Esophagus muscularis mucosa (tissue), 4 donors: ENCODE data around the gene OTUD6A. TPM values are rescaled to one million over a fixed set of nuclear protein-coding genes. Genes with fewer than 3 reads are reported as not detected.

Source experiments
- DNase-seq: peaks from one replicate; pipeline ENCODE4 v3.0.0-alpha.2; 2017; ENCODE audit errors: extremely low spot score
- H3K27ac ChIP-seq, 4 donors: fragments of 200-600 bp; sonication (generic); replicated peaks in 1 of 4; 1 replicate in 3 of 4; 2 replicates in 1 of 4; pipeline ENCODE4 v1.5.1; 2016 to 2019; ENCODE audit warnings: mild to moderate bottlenecking in 1 of 4
- H3K27me3 ChIP-seq, 4 donors: fragments of 200-600 bp; sonication (generic); one replicate each; pipeline versions ENCODE4 v1.5.1 to v1.6.0; 2016 to 2019
- H3K36me3 ChIP-seq, 4 donors: fragments of 200-600 bp; sonication (generic); one replicate each; pipeline ENCODE4 v1.5.1; 2016 to 2019
- H3K4me1 ChIP-seq, 4 donors: fragments of 200-600 bp; sonication (generic); one replicate each; pipeline ENCODE4 v1.5.1; 2016 to 2019
- H3K4me3 ChIP-seq, 4 donors: fragments of 200-600 bp; sonication (generic); 1 replicate in 2 of 4; 2 replicates in 2 of 4; pipeline ENCODE4 v1.5.1; 2016 to 2019; ENCODE audit warnings: mild to moderate bottlenecking in 4 of 4, moderate library complexity in 1 of 4
- H3K9me3 ChIP-seq, 4 donors: fragments of 200-600 bp; sonication (generic); 1 replicate in 3 of 4; 2 replicates in 1 of 4; pipeline ENCODE4 v1.5.1; 2016 to 2019
- EP300 ChIP-seq: sonication (generic); formaldehyde crosslinking; IDR thresholded peaks from one replicate; pipeline ENCODE4 v1.6.1; 2017; ENCODE audit warnings: antibody characterized with exemption
- POLR2A ChIP-seq: fragments of 450-650 bp; IDR thresholded peaks from one replicate; pipeline ENCODE4 v1.6.1; 2017; ENCODE audit warnings: antibody characterized with exemption, moderate library complexity, mild to moderate bottlenecking, low read depth
- POLR2AphosphoS5 ChIP-seq, 2 donors: sonication (generic); formaldehyde crosslinking; IDR thresholded peaks; one replicate each; pipeline ENCODE4 v1.6.1; 2017; ENCODE audit warnings: antibody characterized with exemption in 2 of 2
- WGBS: methylation state at CpG from one replicate; pipeline ENCODE4 v1.1.5; 2018; 5-methylcytosine and 5-hydroxymethylcytosine counted together
- intact Hi-C: fragments of 100-400 bp; cut with DNase I; formaldehyde crosslinking; loops from one replicate; pipeline ENCODE4 v1.15.1; 2023
- total RNA-seq, 4 donors: library from RNA; depleted of rRNA; stranded (reverse); fragments of >200 nt; gene quantifications; one replicate each; pipeline versions ENCODE4 v1.1.0 to v1.2.1, GENCODE V29; 2016
- TF ChIP-seq, protein P1 (sequence below), 3 experiments: fragments of 200-600 bp in 2 of 3; fragments of 450-650 bp in 1 of 3; sonication (generic) in 2 of 3; IDR thresholded peaks; one replicate each; pipeline ENCODE4 v1.5.1; 2017 to 2019; ENCODE audit warnings: antibody characterized with exemption in 3 of 3, mild to moderate bottlenecking in 2 of 3, moderate library complexity in 1 of 3

The OTUD6A gene
- total RNA-seq, 4 donors from 2014 or later, result not detected

DNA sequence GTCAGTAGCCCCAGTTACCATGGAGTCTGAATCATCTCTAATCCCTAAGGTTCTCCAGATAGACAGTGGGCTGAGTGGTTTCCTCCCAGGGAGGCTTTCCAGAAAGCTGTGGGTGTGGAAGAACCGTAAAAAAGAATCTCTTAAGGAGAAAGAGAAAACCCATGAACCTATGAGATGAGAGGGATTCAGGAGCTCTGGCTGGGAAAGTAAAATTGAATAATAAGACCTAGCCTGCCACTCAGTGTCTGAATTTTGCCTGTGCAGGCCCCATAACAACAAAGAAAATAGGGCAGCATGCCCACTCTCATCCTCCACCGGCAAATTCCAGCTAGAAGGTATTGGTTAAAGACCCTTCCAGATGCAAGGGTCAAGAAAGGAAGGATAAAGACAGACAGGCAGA is 29.5 kb upstream of the OTUD6A start:
- peaks cover 0 to 4% (median 0%) of the 10 kb centered on the region in 4 donors for H3K36me3 ChIP-seq
- H3K9me3 ChIP-seq, result no peaks in the 10 kb centered on the region
- H3K27ac ChIP-seq, result no peak overlapping the region
- 50% methylated on average over 2 of the region's 2 CpGs for WGBS
- no peak for TF ChIP-seq EP300
- TF ChIP-seq POLR2AphosphoS5 (IDR thresholded peaks at IDR 0.05), result no peak
- TF ChIP-seq, protein P1, sequence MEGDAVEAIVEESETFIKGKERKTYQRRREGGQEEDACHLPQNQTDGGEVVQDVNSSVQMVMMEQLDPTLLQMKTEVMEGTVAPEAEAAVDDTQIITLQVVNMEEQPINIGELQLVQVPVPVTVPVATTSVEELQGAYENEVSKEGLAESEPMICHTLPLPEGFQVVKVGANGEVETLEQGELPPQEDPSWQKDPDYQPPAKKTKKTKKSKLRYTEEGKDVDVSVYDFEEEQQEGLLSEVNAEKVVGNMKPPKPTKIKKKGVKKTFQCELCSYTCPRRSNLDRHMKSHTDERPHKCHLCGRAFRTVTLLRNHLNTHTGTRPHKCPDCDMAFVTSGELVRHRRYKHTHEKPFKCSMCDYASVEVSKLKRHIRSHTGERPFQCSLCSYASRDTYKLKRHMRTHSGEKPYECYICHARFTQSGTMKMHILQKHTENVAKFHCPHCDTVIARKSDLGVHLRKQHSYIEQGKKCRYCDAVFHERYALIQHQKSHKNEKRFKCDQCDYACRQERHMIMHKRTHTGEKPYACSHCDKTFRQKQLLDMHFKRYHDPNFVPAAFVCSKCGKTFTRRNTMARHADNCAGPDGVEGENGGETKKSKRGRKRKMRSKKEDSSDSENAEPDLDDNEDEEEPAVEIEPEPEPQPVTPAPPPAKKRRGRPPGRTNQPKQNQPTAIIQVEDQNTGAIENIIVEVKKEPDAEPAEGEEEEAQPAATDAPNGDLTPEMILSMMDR (IDR thresholded peaks at IDR 0.05), result no peak
- H3K27me3 ChIP-seq, result no peaks in the 10 kb centered on the region
- H3K4me3 ChIP-seq, result no peak overlapping the region
- H3K4me1 ChIP-seq, result peaks cover 0 to 7% (median 3%) of the 10 kb centered on the region in 4 donors
- no peak for DNase-seq
- intact Hi-C loops, result no loop called here

DNA sequence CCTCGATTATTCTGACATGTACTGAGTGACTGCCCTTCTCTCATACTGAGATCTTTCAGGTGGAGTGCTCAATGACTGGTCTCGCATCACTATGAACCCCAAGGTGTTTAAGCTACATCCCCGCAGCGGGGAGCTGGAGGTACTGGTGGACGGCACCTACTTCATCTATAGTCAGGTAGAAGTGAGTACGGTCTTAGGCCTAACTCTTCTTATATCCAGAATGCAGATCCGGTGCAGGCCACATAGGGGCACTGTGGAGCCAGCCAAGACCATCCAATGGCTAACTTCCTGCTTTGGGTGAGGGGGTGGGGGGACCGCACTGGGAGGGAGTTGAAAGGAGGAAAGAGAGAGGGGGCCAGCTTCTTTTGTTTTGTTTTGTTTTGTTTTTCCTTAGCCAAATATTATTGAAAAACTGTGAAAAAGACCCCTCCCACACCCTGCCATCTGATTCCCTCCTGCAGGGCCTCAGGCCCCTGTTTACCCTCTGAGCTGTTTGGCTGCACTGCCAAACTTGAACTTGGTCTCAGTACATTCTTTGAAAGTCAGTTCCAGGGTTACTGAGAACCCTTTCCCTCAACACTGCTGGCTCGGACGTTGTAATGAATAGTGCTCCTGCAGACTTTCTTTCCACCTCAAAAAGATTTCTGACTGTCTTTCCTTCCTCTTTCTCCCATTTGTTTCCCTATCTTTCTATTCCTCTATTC is 28.8 kb upstream of the OTUD6A start:
- no peak for DNase-seq
- Histone ChIP-seq H3K36me3 (peaks cover 0 to 4% (median 0%) of the 10 kb centered on the region in 4 donors), H3K9me3 (no peaks in the 10 kb centered on the region), H3K4me3 (no peak overlapping the region), H3K4me1 (peaks cover 0 to 7% (median 3%) of the 10 kb centered on the region in 4 donors), H3K27ac (no peak overlapping the region), H3K27me3 (no peaks in the 10 kb centered on the region)
- intact Hi-C loops, result no loop called here
- no peak for TF ChIP-seq POLR2AphosphoS5 (IDR thresholded peaks at IDR 0.05)
- TF ChIP-seq, protein P1 (IDR thresholded peaks at IDR 0.05), result peak; percentile 7 to 51 (median 38)
- 70% methylated on average over 10 of the region's 10 CpGs for WGBS

DNA sequence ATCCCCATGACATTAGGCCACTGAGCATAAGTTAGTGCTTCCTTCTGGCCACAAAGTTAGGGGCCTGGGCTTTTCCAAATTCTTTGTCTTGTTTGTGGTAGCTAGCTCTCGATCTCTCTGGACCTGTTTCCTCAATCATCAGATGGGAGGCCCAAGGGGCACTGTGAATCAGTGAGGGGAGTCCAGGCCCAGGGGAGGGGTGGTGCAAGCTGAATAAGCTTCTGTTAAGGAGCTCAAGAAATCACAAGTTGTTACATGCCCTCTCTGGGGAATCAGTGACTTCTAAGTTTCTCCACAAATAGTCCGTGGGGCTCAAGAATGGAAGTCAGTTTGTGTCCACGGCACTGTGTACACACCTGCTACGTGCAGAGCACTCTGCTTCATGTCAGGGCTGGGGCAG is 27.6 kb upstream of the OTUD6A start:
- Histone ChIP-seq H3K36me3 (peaks cover 0 to 4% (median 0%) of the 10 kb centered on the region in 4 donors), H3K9me3 (no peaks in the 10 kb centered on the region), H3K27me3 (no peaks in the 10 kb centered on the region), H3K27ac (no peak overlapping the region), H3K4me3 (no peak overlapping the region), H3K4me1 (peaks cover 0 to 6% (median 3%) of the 10 kb centered on the region in 4 donors)
- TF ChIP-seq, protein P1 (IDR thresholded peaks at IDR 0.05), result no peak
- no peak for TF ChIP-seq POLR2AphosphoS5 (IDR thresholded peaks at IDR 0.05)
- no peak for TF ChIP-seq POLR2A
- TF ChIP-seq EP300, result no peak
- DNase-seq, result no peak
- intact Hi-C loops, result no loop called here
- WGBS, result 66% methylated on average over 4 of the region's 4 CpGs

DNA sequence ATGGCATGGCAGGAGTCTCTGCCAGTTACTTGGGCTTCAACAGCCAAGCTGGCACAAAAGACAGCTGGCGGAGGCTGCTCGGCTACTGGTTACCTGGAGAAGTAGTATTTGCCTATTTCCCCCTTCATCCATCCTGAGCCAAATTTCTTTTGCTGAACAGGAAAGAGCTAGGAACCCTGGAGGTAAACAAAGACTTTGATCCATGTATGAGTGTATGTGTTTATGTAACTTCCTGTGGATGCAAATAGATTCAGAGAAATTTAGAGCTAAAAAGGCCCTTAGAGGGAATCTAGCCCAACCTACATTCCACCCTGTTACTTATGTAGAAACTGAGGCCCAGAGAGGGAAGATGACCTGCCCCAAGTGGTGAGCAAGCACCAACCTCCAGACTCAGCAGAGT is 23.7 kb upstream of the OTUD6A start:
- H3K27me3 ChIP-seq, result no peaks in the 10 kb centered on the region
- H3K4me3 ChIP-seq, result no peak overlapping the region
- WGBS, result 94% methylated on average over 2 of the region's 2 CpGs
- peaks cover 0 to 4% (median 0%) of the 10 kb centered on the region in 4 donors for H3K36me3 ChIP-seq
- H3K4me1 ChIP-seq, result no peaks in the 10 kb centered on the region
- intact Hi-C loops, result no loop called here
- H3K27ac ChIP-seq, result no peak overlapping the region
- H3K9me3 ChIP-seq, result no peaks in the 10 kb centered on the region
- TF ChIP-seq POLR2AphosphoS5 (IDR thresholded peaks at IDR 0.05) (no peak), POLR2A (no peak), EP300 (no peak)
- TF ChIP-seq, protein P1 (IDR thresholded peaks at IDR 0.05), result no peak
- DNase-seq, result no peak

DNA sequence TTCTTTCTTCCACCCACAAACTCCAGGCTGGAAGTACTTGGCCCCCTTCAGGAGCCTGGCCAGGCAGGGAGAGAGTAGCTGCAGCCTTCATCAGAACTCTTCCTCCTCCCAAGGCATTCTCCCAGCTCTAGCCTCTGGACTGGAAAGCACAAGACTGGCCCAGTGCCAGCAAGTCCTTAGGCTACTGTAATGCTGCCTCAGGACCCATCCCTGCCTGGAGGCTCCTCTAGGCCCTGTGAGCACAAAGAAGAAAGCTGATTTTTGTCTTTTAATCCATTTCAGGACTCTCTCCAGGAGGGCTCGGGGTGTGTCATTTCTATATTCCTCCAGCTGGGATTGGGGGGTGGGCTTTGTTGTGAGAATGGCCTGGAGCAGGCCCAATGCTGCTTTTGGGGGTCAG is 23.3 kb upstream of the OTUD6A start:
- peaks cover 0 to 4% (median 0%) of the 10 kb centered on the region in 4 donors for H3K36me3 ChIP-seq
- no peaks in the 10 kb centered on the region for H3K9me3 ChIP-seq
- no peaks in the 10 kb centered on the region for H3K27me3 ChIP-seq
- TF ChIP-seq, protein P1 (IDR thresholded peaks at IDR 0.05), result no peak
- TF ChIP-seq POLR2AphosphoS5 (IDR thresholded peaks at IDR 0.05) (no peak), POLR2A (no peak), EP300 (no peak)
- intact Hi-C loops, result no loop called here
- no peak overlapping the region for H3K27ac ChIP-seq
- H3K4me3 ChIP-seq, result no peak overlapping the region
- WGBS, result 87% methylated on average over 1 of the region's 1 CpG
- DNase-seq, result peak; percentile 21
- no peaks in the 10 kb centered on the region for H3K4me1 ChIP-seq
